ENCODE measurements around the gene HCFC1.
"Not testable (repeated sequence)": the region's sequence is repeated elsewhere in the genome, so short reads cannot be mapped to it uniquely, and the experiment has no call there.

The HCFC1 gene

GRCh38 chrX:154006947-154007346 lies 35.3 kb upstream of the HCFC1 start:
- no peak for DNase-seq

- no peak for DNase-seq
Observed at GRCh38 chrX:154004315-154004714, 32.7 kb upstream of the HCFC1 start.

DNA sequence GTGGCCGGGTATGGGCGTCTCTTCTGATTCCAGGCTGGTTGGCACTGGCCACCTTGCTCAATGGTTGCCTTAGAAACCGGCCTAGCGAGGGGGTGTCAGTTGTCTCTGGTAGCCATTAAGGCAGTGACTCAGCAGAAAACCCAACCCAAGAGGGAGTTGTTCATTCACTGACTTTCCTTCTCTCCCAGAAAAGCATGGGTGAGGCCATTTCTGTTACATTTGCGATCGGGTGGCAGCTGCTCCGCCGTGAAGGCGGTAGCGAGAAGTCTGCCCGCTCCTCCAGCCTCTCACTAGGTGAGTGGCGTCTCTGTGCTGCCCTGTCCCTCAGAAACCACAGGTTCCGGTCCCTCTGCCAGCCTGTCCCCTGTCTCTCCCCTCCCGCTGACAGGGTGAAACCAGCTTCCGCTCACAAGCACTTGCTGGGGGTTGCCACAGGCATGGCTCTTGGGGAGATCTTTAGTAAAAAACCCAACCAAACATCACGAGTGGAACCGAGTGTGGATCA lies 30.6 kb upstream of the HCFC1 start:
- no peak for DNase-seq

GRCh38 chrX:154000051-154000450 lies 28.4 kb upstream of the HCFC1 start:
- DNase-seq: no peak

- DNase-seq: no peak
Observed at GRCh38 chrX:153999359-154000037, 27.9 kb upstream of the HCFC1 start.

DNA sequence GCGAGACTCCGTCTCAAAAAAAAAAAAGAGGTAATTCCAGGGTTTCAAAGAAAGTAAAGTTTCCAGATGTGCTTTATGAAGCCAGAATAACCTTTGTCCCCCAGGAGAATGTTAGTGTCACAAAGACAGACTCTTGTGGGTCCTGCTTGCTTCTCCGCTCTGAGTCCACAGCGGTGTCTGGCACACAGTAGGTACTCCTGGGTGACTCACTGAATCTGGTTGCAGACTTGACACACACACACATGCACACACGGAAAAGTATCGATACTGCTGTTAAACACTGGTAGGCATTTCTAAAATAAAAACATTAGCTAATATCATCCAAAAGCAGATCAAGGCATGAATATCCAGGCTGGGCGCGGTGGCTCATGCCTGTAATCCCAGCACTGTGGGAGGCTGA lies 23.9 kb upstream of the HCFC1 start:
- no peak for DNase-seq

DNA sequence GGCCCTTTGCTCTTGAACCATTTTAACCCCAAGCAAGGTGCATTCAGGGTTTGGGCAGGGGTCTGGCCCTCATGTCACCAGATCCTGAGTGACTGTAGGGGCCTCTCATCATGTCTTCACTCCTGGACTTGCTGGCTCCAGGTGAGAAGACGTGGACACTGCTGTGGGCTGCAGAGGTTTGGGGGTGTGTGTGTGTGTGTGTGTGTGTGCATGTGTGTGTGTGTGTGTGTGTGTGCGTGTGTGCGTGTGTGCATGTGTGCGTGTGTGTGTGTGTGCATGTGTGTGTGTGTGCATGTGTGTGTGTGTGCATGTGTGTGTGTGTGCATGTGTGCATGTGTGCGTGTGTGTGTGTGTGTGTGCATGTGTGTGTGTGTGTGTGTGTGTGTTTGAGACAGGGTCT lies 22.8 kb upstream of the HCFC1 start:
- not testable (repeated sequence) for DNase-seq

- no peak for DNase-seq
Observed at GRCh38 chrX:153993978-153994377, 22.4 kb upstream of the HCFC1 start.

DNA sequence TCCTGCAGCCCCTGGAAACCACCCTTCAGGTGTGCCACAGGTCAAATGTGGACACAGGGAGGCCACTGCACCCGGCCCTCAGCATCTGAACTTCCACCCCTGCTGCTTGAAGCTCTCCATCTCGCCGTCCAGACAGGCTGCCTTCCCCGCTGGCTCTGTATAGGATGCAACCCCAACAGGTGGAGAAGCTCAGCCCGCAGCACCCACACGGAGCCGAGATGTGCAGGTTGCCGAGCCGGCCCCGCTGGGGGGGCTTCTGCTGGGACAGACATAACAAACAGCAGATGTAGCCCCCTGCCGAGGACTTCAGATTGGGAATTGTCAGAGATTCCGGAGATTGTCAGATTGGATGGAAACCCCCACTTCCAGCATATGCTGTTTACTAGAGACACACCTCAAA lies 21.5 kb upstream of the HCFC1 start:
- no peak for DNase-seq

DNA sequence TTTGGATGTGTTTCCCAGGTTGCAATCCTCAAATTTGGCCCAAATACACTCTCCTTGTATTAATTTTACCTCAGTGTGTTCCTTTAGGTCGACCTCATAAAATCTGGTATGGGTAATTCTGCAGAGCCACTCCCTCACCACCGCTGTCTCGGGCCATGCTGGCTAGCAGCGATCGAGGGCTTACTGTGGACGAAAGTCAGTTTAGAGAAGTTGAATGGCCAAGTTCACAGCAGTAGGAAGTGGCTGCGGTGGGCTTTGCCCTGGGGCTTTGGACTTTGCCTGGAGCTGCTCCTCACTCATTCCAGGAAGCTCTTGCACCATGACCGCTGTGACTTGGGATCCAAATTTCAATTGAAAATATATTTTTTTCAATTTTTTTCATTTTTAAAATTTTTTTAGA lies 20.6 kb upstream of the HCFC1 start:
- DNase-seq: no peak

GRCh38 chrX:153991013-153991580 lies 19.5 kb upstream of the HCFC1 start:
- no peak for DNase-seq

DNA sequence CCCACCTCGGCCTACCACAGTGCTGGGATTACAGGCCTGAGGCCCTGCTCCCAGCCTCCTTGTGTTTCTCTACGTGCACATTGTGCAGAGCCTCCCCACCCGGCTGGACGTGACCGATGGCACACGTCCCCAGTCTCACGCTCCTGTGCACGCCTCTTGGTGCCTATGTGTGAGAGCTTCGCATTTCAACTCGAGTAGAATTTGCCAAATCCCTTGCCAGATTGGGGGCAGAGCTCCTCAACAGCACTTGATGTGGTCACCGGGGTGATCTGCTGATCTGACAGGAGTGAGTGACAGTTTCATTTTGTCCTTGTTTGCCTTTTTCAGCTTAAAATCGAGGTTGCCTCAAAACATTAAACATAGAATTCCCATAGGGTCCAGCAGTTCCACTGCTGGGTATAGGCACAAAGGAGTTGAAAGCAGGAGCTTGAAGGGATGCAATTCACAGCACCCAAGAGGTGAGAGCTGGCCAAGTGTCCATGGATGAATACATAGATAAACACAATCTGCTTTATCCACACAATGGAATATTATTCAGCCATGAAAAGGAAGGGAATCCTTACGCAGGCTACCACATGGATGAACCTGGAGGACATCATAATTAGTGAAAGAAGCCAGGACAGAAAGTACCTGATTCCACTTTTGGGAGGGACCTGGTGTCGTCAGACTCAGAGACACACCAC lies 18.5 kb upstream of the HCFC1 start:
- DNase-seq: no peak

DNA sequence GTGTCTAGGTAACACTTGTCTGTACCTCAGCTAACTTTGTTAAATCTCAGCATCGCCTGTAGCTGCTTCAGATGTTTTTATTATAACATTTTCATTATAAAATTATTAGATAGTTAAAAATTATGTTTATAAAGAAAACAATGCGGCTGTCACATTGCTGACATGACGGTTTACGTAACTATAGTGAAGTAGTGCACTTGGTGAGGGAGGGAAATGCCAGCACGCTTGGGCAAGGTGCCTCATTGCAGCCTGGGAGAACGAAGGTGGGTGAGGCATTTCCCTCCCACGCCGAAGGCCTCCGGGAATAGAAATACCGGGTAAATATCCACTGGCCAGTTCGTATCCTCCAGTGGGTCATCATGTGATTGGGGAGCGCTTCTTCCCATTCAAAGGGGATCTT lies 16.9 kb upstream of the HCFC1 start:
- no peak for DNase-seq

- DNase-seq: no peak
Observed at GRCh38 chrX:153984351-153985178, 12.9 kb upstream of the HCFC1 start.

DNA sequence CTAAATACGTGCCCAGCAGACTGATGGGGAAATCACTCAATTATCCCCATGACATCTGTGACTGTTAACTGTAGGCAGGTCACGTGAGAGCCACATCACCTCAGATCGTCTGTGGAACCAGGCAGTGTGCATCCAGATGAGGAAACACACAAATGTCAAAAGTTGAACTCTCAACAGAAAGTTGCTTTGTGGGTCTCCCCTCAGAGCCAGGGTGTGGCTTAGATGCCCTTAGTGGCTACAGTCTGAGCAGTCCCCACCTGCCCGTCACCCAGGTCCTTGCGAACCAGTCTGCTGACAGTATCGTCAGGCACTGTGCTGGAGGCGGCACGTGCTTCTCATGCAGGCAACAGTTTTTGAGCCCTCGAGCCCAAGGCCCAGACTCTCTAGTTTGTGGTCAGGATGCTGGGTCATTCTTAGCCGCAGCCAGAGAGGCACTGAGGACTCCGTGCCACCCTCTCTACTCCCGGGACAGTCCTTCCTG lies 11.7 kb upstream of the HCFC1 start:
- DNase-seq: no peak

DNA sequence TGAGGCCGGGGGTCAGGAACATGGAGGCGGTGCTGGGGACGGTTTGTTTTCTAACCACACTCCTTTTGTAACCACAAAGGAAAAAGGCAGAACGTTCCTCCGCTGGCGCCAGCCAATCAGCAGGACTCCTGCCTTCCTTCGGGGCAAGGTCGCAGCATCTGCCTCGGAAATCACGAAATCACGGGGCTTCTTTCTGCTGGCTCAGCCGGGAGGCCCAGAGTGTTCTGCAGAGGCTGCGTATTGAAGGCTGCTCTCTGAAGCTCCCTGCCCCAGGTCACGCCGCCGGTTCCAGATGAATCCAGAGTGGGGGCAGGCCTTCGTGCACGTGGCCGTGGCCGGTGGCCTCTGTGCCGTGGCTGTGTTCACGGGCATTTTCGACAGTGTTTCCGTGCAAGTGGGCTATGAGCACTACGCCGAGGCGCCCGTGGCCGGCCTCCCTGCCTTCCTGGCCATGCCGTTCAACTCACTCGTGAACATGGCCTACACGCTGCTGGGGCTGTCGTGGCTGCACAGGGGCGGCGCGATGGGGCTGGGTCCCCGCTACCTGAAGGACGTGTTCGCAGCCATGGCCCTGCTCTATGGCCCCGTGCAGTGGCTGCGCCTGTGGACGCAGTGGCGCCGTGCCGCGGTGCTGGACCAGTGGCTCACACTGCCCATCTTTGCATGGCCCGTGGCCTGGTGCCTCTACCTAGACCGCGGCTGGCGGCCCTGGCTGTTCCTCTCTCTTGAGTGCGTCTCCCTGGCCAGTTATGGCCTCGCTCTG lies 10.3 kb upstream of the HCFC1 start:
- DNase-seq: no peak

- no peak for DNase-seq
Observed at GRCh38 chrX:153981231-153981630, 9.6 kb upstream of the HCFC1 start.

GRCh38 chrX:153980394-153980793 lies 8.8 kb upstream of the HCFC1 start:
- not testable (repeated sequence) for DNase-seq

GRCh38 chrX:153974726-153975286 lies 3.2 kb upstream of the HCFC1 start:
- no peak for DNase-seq

DNA sequence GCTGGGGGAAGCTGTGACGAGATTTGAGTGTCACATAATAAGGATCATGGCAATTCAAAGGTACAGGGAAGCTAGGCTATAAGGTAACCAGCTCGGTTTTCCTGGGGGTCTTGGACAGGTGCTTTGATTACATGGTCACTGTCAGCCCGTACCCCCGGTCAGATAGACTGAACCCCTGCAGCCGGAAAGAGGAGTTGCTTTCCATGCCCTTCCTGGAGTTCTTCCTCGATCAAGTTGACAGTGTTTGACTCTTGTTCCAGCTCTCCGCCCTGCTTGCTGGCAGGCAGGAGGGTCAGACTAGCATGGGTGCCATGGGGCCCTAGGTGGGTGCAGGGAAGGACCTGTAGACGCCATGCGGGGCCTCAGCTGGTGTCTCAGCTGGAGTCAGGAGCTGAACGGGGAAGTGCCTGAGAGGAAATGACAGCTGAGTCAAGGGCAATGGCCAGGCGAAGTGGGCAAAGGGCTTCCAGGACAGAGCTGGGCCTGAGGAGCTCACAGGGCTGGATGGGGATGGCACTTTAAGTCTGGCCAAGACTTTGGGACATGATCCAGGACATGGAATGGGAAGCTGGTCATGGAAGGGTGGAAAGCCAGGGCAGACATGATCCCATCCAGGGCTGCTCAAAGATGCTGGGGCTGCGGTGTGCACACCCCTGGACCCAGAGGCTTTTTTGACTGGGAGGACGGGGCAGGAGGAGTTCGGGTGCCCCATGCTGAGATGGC lies 2.5 kb upstream of the HCFC1 start:
- no peak for DNase-seq
